B cell (primary cell): ENCODE results near the gene B4GALNT3. TPM values are rescaled to one million over a fixed set of nuclear protein-coding genes. Genes with fewer than 3 reads are reported as not detected.

ENCODE experiments used
- ATAC-seq: fragments of 200-7000 bp; cut with Tn5 transposase; one replicate; pipeline ENCODE4 v1.10.0; 2021; ENCODE audit warnings: low read depth, mild to moderate bottlenecking, moderate number of reproducible peaks, moderate library complexity
- CTCF ChIA-PET: fragments of 350-600 bp; sonication (Branson Sonifier 250); formaldehyde crosslinking; loops from one replicate; lab custom pipeline; 2021; ENCODE audit warnings: antibody characterized with exemption, inconsistent platforms; lab: Charles Lee
- POLR2A ChIA-PET: fragments of 350-600 bp; sonication (Branson Sonifier 250); formaldehyde crosslinking; loops from one replicate; lab custom pipeline; 2021; ENCODE audit warnings: antibody characterized with exemption; lab: Charles Lee
- DNase-seq: peaks from one replicate; pipeline ENCODE4 v3.0.0; 2013
- H2AFZ ChIP-seq: 2 replicates; pipeline ENCODE4 v1.6.1; 2012; ENCODE audit warnings: mild to moderate bottlenecking, low read depth, low read length; ENCODE audit not compliant: insufficient read depth, poor library complexity, severe bottlenecking
- H3K27ac ChIP-seq, 2 donors: 1 replicate in 1 of 2; 2 replicates in 1 of 2; pipeline ENCODE4 v1.5.1; 2012 to 2013; ENCODE audit warnings: low read length in 2 of 2, mild to moderate bottlenecking in 2 of 2, moderate library complexity in 1 of 2
- H3K27me3 ChIP-seq, 4 experiments: fragments of 200-600 bp in 1 of 4; sonication (generic) in 1 of 4; replicated peaks in 1 of 4; 1 replicate in 2 of 4; 2 replicates in 2 of 4; pipeline versions ENCODE4 v1.6.1 to v1.7.0; 2013 to 2016; ENCODE audit warnings: low read length in 3 of 4, mild to moderate bottlenecking in 2 of 4, mixed read lengths in 1 of 4, moderate library complexity in 1 of 4; ENCODE audit not compliant: insufficient read depth in 4 of 4, control insufficient read depth in 3 of 4; ENCODE audit errors: control extremely low read depth in 1 of 4
- H3K36me3 ChIP-seq, 2 experiments: replicated peaks in 1 of 2; 1 replicate in 1 of 2; 2 replicates in 1 of 2; pipeline versions ENCODE4 v1.6.1 to v1.7.1; 2013; ENCODE audit warnings: low read length in 1 of 2; ENCODE audit not compliant: insufficient read depth in 2 of 2, control insufficient read depth in 1 of 2; ENCODE audit errors: control extremely low read depth in 1 of 2, extremely low read depth in 1 of 2
- H3K4me1 ChIP-seq, 2 donors: fragments of 200-600 bp in 1 of 2; sonication (generic) in 1 of 2; 1 replicate in 1 of 2; 2 replicates in 1 of 2; pipeline versions ENCODE4 v1.5.1 to v1.6.1; 2013 to 2017; ENCODE audit warnings: low read length in 2 of 2; ENCODE audit not compliant: control insufficient read depth in 2 of 2, insufficient read depth in 2 of 2
- H3K4me2 ChIP-seq: replicated peaks from 2 replicates; pipeline ENCODE3; 2012; ENCODE audit warnings: mild to moderate bottlenecking, low read depth, low read length; ENCODE audit not compliant: poor library complexity, severe bottlenecking
- H3K4me3 ChIP-seq, 5 experiments: fragments of 200-600 bp in 1 of 5; sonication (generic) in 1 of 5; 1 replicate in 3 of 5; 2 replicates in 2 of 5; pipeline versions ENCODE4 v1.5.1 to v1.7.0; 2011 to 2016; ENCODE audit warnings: low read length in 4 of 5, mild to moderate bottlenecking in 4 of 5, low read depth in 2 of 5, control low read depth in 1 of 5, moderate library complexity in 1 of 5; ENCODE audit not compliant: insufficient read depth in 1 of 5; ENCODE audit errors: control extremely low read depth in 1 of 5, extremely low read depth in 1 of 5
- H3K79me2 ChIP-seq: fragments of 200-600 bp; sonication (generic); one replicate; pipeline ENCODE4 v1.6.0; 2016; ENCODE audit warnings: low read length; ENCODE audit not compliant: control insufficient read depth, insufficient read depth
- H3K9ac ChIP-seq: fragments of 200-600 bp; sonication (generic); 2 replicates; pipeline ENCODE4 v1.6.1; 2017; ENCODE audit warnings: mild to moderate bottlenecking, low read length, moderate library complexity
- H3K9me3 ChIP-seq, 3 donors: one replicate each; pipeline versions ENCODE4 v1.6.1 to v1.7.1; 2013; ENCODE audit warnings: low read length in 2 of 3; ENCODE audit not compliant: control insufficient read depth in 2 of 3, insufficient read depth in 1 of 3; ENCODE audit errors: control extremely low read depth in 1 of 3
- H4K20me1 ChIP-seq: 2 replicates; pipeline ENCODE4 v1.6.0; 2012; ENCODE audit warnings: mild to moderate bottlenecking, low read length; ENCODE audit not compliant: insufficient read depth, control insufficient read depth, poor library complexity, severe bottlenecking
- H3K27ac Mint-ChIP-seq: one replicate; pipeline ENCODE4 v1.8.0; 2021; ENCODE audit warnings: mixed read lengths
- H3K27me3 Mint-ChIP-seq: one replicate; pipeline ENCODE4 v1.8.0; 2021; ENCODE audit warnings: mixed read lengths
- H3K4me1 Mint-ChIP-seq: one replicate; pipeline ENCODE4 v1.8.0; 2021; ENCODE audit warnings: mixed read lengths
- H3K4me3 Mint-ChIP-seq: one replicate; pipeline ENCODE4 v1.8.0; 2021; ENCODE audit warnings: mixed read lengths
- H3K9me3 Mint-ChIP-seq: one replicate; pipeline ENCODE4 v1.8.0; 2022; ENCODE audit warnings: mixed read lengths; ENCODE audit not compliant: insufficient read depth
- EZH2 ChIP-seq: IDR thresholded peaks from 2 replicates; pipeline ENCODE4 v1.6.1; 2012; ENCODE audit warnings: borderline replicate concordance, low read depth, mild to moderate bottlenecking, moderate library complexity, low read length; ENCODE audit not compliant: insufficient read depth, poor library complexity, severe bottlenecking
- WGBS: methylation state at CpG from one replicate; pipeline ENCODE4 v1.1.5; 2013; ENCODE audit warnings: missing lambda C conversion rate; ENCODE audit not compliant: insufficient coverage; 5-methylcytosine and 5-hydroxymethylcytosine counted together
- intact Hi-C: fragments of 100-400 bp; cut with micrococcal nuclease; formaldehyde crosslinking; loops from one replicate; pipeline ENCODE4 v1.10.0; 2022
- polyA plus RNA-seq: library from polyadenylated mRNA; depleted of rRNA; stranded (reverse); fragments of >200 nt; gene quantifications from 2 replicates; pipeline ENCODE4 v1.2.3, GENCODE V29; 2012
- total RNA-seq, 2 donors: library from RNA; stranded (reverse); fragments of 120-200 nt in 1 of 2; gene quantifications; 1 replicate in 1 of 2; 2 replicates in 1 of 2; pipeline versions ENCODE4 v1.2.3 to v1.2.4, GENCODE V29; 2013 to 2022
- TF ChIP-seq, protein P1 (sequence below): fragments of 200-600 bp; IDR thresholded peaks from one replicate; pipeline ENCODE4 v1.8.0; 2022; ENCODE audit warnings: antibody characterized with exemption, mild to moderate bottlenecking

B4GALNT3 gene
- total and polyA plus RNA-seq, 2 donors (not counting 1 experiment from before 2014, with no cell fraction given): 0.25 TPM; not detected in 1

DNA sequence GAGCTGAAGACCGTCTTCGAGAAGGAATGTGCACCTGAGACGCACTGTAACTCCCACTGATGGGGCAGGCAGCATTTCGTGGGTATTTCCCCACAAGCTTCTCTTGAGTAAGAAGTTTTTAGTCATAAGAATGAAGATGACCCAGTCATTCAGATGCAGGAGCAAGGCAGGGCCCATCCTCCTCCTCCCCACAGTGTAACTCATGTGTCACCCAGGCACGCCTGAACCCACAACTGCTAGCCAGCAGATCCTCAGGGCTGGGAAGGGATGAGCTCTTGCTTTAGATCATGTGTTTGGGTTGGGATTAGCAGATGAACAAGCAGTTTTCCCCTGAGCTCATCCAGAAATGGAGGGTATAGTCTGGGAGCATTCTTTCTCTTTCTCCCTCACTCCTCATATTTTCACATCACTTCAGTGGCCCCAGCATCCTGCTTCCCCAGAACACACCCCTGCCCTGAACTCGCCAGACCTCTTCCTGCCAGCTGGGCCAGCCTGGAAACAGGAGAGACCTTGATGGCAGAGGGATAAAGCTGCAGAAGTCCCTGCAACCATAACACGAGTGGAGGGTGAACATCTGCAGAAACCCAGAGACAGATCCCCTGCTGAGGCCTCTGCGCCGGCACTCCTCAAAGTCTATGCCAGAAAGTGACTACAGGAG lies 73.3 kb downstream of the B4GALNT3 start:
- TF ChIP-seq, protein P1, sequence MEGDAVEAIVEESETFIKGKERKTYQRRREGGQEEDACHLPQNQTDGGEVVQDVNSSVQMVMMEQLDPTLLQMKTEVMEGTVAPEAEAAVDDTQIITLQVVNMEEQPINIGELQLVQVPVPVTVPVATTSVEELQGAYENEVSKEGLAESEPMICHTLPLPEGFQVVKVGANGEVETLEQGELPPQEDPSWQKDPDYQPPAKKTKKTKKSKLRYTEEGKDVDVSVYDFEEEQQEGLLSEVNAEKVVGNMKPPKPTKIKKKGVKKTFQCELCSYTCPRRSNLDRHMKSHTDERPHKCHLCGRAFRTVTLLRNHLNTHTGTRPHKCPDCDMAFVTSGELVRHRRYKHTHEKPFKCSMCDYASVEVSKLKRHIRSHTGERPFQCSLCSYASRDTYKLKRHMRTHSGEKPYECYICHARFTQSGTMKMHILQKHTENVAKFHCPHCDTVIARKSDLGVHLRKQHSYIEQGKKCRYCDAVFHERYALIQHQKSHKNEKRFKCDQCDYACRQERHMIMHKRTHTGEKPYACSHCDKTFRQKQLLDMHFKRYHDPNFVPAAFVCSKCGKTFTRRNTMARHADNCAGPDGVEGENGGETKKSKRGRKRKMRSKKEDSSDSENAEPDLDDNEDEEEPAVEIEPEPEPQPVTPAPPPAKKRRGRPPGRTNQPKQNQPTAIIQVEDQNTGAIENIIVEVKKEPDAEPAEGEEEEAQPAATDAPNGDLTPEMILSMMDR: no peak
- TF ChIP-seq EZH2: no peak
- ATAC-seq: no peak
- no peaks in the 10 kb centered on the region for H4K20me1 ChIP-seq
- H3K27me3 ChIP-seq: peaks cover 0 to 3% (median 0%) of the 10 kb centered on the region in 4 experiments
- H3K9me3 ChIP-seq: peaks cover 0 to 29% (median 9%) of the 10 kb centered on the region in 3 donors
- peaks cover 7% of the 10 kb centered on the region for H3K9me3 Mint-ChIP-seq
- no peak overlapping the region for H2AFZ ChIP-seq
- H3K27ac Mint-ChIP-seq: no peak overlapping the region
- H3K4me1 Mint-ChIP-seq: no peaks in the 10 kb centered on the region
- no peak for DNase-seq
- no peak overlapping the region for H3K4me2 ChIP-seq
- H3K4me3 ChIP-seq: no peak overlapping the region
- no peak overlapping the region for H3K9ac ChIP-seq
- WGBS: 94% methylated on average over 4 of the region's 9 CpGs
- H3K27ac ChIP-seq: no peak overlapping the region
- intact Hi-C loops: no loop called here
- H3K4me1 ChIP-seq: no peaks in the 10 kb centered on the region
- H3K79me2 ChIP-seq: no peaks in the 10 kb centered on the region
- POLR2A ChIA-PET: no interaction called here
- H3K27me3 Mint-ChIP-seq: peaks cover 10% of the 10 kb centered on the region
- H3K36me3 ChIP-seq: no peaks in the 10 kb centered on the region
- H3K4me3 Mint-ChIP-seq: no peak overlapping the region
- CTCF ChIA-PET: interaction anchor here (1.5 kb wide), 1 partner anchor 18 kb away, joined by 4 read pairs; no protein-coding TSS in a partner anchor

DNA sequence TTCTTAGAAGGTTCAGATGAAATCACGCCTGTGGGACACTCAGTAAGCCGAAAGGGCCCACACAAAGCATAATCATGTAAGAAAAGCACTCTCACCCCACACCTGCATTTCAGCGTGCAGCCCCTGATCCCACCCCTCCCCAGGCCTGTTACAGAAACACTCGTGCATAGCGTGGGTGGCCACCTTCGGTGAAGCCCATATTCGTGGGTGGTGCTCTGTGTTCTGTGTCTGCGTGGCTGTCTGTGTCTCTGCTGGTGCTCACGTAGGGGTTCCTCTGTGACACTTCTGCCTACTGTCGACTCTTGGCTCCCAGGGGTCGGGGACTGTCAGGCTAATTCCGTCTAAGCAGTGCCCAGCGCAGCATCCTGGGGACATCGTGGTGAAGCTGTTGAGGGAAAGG lies 74.0 kb downstream of the B4GALNT3 start:
- H3K4me3 Mint-ChIP-seq: no peak overlapping the region
- no peak overlapping the region for H3K4me2 ChIP-seq
- no peak overlapping the region for H3K27ac Mint-ChIP-seq
- H3K79me2 ChIP-seq: no peaks in the 10 kb centered on the region
- TF ChIP-seq, protein P1: no peak
- TF ChIP-seq EZH2: no peak
- no peaks in the 10 kb centered on the region for H3K4me1 ChIP-seq
- H4K20me1 ChIP-seq: no peaks in the 10 kb centered on the region
- H3K9ac ChIP-seq: no peak overlapping the region
- H3K4me3 ChIP-seq: no peak overlapping the region
- peaks cover 10% of the 10 kb centered on the region for H3K27me3 Mint-ChIP-seq
- H3K27ac ChIP-seq: no peak overlapping the region
- peaks cover 0 to 3% (median 0%) of the 10 kb centered on the region in 4 experiments for H3K27me3 ChIP-seq
- H3K36me3 ChIP-seq: no peaks in the 10 kb centered on the region
- WGBS: 91% methylated on average over 12 of the region's 14 CpGs
- no peaks in the 10 kb centered on the region for H3K4me1 Mint-ChIP-seq
- no peak overlapping the region for H2AFZ ChIP-seq
- ATAC-seq (no peak), DNase-seq (no peak)
- H3K9me3 ChIP-seq: peaks cover 0 to 29% (median 9%) of the 10 kb centered on the region in 3 donors
- H3K9me3 Mint-ChIP-seq: peaks cover 7% of the 10 kb centered on the region
- POLR2A ChIA-PET: no interaction called here
- CTCF ChIA-PET: no interaction called here
- intact Hi-C loops: no loop called here
